ENCODE results near the gene SLC17A2.

SLC17A2 gene

DNA sequence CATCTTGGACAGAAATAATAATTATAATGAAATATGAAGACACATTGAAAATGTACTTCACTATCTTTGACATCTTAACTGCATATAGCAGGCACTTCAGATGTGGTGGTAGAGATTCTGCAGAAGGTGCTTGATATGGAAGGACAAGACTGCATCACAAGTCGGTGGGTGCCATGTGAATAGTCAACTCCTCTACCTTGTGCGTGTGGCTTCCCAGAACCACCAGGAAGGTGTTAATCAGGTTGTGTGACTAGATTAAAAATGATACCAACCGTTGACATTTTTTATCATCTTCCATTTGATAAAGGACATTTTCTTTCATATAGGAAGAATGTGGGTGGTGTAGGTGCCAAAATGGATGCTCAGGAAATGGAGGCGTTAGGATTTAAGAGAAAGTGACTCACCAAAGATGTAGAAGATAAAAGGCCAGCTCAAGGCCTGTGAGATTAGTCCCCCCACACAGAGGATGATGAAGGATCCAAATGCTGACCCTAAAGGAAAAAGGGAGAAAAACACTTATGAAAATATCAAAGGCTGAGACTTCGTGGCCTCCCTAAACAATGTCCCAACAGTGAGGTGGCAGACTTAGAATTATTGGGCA, 12.3 kb downstream of the SLC17A2 start:
- no peak for DNase-seq

DNA sequence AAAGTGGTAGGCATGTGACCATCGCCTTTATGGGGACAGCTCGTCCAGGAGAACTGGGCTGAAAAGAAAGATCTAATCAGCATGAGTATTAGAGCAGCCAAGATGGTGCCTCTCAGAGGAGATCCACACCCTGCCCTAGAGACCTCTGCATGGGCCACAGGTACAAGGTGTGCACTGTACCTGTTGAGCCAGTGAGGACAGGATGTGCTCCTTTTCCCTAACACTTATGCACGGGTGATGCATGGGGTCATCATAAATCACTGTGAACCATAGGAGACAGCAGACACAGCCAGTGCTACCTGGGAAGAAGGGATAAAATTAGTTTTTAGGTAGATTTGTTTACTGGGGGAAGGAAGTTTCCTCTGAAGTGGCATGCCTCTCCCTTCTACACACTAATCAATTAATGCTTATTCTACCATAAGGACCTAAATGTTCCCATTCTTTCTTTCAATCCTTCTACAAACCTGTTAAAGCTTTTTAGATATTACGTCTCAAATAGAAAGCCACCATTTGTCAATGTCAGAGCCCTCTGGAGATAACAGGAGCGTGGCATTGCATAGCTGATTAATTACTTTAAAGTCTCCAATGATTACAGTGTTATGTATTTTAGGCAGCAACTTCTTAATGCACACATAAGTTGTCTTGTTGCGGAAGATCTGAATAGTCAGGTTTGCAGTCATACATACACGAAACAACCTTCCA, 13.6 kb downstream of the SLC17A2 start:
- no peak for DNase-seq

DNA sequence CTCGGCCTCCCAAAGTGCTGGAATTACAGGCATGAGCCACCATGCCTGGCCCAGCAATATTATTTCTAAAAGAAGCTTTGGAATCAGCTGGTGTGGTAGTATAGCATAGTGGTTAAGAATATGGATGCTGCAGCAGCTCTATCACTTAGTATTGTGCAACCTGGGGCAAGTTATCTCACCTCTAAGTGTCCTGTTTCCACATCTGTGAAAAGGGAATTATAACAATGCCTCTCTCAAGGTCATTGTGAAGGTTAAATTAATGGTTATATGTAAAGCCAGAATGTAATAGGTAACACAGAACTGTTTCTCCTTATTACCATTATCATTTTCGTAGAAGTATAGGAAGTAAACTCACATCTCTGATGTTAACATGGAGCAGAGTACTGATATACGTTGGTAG, 14.2 kb downstream of the SLC17A2 start:
- DNase-seq = no peak

DNA sequence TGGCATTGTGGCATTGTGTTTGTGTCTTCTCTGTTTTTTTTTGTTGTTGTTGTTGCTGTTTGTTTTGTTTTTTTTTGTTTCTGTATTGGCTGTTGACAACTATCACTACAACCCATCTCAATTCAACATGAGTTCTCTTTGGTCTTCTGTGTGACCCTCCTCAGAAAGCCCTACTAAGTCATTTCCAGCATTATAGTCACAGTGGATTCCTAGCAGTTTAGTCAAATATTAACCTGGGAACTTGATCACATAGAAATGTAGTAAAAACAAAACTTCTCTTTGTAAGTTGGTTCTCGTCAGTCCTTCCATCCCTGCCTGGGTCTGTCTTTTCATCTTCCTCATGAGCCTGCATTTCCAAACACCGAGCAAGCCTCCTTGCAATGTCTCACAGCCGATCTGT, 16.8 kb downstream of the SLC17A2 start:
- no peak for DNase-seq

DNA sequence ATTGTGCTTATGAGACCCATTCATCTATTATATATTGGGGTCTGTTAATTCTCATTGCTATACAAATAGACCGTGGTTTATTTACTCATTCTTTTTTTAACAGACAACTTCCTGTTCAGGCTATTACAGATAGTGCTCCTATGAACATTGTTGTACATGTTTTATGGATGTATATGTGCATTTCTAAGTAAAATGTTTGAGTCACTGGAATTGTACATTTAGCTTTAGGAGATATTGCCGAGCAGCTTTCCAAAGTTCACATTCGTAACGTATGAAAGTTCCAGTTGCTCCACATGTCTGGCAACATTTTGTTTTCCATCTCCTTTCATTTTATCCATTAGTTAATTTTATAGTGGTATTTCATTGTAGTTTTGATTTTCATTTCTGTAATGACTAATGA, 19.1 kb downstream of the SLC17A2 start:
- DNase-seq = no peak

DNA sequence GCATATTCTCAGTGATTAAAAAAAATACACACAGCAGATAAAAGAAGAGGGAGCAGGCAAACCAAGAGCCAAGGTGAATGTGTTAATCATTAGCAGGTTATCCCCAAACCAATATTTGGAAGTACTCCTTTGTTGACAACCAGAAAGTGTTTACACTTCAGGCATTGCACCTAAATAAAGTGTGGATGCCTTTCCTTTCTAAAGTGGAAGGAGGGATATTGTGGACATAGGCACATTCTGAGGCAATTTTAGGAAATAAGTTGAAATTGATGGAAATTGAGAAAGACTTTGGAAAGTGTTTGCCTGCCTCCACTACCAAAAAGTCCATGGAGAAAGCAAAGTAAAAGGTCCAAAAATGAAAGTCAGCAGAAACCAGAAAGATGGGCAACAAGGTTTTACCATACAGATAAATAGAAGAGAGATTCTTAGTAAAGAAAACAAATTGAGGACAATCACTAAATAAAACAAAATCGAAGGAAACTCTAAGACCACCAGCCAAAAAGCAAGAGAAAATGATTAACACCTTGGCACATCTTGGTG, 22.9 kb downstream of the SLC17A2 start:
- no peak for DNase-seq

DNA sequence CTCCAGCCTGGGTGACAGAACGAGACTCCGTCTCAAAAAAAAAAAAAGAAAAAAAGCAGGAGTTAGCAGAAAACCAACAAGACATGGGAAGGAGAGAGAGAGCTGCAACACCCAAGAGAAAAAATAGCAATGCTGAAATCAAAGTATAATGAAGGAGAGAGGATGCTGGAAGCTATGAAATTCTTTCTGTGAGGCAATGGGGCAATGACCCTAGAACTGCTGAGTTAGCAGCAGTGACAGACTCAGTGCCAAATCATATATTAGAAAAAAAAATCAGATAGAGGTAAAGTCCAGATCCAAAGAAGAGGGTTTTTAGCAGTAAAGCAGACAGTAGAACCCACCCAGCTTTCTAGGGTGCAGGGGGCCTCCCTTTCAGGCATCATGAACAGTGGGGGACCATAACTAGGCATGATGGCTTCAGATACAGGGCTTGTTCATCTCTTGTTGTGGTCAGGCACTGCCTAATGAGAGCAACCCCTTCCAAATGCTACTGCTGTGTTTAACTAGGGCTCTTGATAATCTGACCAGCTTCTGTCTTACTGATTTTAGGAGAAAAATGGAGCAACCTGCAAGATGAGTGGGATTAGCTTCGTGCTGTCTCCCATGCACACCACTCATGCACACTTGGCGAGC, 26.9 kb downstream of the SLC17A2 start:
- DNase-seq = no peak

DNA sequence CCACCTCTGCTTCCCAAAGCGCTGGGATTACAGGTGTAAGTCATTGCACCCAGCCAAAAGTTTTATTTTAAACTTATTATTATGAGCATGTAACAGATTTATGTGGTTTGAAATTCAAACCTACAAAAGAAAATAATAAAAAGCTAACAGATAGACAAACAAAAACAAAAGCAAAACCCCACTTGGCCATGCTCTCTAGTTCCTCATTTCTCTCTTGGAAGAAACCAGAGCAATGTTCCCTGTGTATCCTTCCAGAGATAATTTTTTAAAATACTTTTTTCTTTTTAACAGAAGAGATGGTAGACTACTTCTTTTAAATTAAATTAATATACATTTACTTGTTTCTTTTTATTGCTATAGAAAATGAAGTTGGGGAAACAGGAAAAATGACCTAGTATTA, 28.4 kb downstream of the SLC17A2 start:
- DNase-seq = no peak

DNA sequence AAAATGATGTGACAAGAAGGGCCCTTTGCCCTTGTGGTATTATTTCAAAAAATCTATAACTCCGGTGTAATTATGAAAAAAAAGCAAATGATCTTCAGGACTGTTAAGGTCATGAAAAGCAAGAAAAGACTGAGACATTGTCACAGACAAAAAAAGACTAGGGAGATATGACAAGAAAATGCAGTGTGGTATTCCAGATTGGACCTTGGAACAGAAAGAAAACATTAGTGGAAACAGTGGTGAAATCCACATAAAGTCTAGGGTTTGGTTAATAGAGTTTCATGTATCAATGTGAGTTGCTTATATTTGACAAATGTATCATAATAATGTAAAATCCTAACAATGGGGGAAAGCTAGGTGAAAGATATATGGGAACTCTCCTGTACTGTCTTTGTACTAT, 29.6 kb downstream of the SLC17A2 start:
- DNase-seq = no peak

DNA sequence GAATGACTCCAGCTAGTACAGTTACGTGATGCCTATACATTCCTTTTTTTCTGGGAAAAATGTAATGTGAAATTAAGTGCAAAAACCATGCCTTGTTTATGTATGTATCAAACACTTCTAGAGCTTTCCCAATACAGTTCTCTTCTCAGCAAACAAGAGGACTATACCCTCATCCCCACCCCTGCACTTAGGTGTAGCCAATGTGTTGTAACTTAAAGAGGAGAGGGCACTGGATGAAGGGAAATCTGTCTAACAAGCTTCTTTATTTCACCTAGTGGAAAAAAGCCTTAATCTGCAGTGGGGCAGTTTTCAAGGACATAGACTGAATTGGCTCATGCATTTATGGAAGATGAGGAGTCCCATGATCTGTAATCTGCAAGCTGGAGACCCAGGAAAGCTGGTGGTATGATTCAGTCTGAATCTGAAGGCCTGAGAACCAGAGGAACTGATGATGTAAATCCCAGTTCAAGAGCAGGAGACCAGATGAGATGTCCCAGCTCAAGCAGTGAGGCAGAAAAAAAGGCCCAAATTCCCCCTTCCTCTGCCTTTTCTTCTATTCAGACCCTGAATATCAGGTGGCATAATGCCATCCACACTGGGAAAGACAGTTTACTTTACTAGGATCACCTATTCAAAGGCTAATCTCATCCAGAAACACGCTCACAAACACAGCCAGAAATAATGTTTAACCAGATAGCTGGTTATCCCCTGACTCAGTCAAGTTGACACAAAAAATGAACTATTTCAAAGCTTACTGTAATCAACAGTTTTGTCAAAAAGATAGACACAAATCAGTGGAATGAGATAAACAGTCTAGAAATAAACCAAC, 30.7 kb downstream of the SLC17A2 start:
- no peak for DNase-seq

DNA sequence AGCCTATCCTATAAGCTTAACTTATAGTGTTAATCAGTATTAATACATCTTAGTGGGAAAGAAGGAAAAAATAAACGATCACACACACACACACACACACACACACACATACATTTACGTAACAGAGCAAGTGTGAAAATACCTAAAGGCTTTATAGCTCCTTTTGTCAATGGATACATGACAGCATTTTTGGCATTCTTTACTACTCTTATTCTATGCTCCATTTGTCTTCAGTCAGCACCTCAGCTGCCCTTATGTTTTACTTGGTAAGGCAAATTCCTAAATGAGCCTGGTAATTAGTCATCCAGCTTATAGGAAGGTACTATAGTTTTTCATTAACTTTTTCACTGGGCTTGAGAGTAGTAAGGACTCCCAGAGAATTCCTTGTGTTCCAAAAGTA, 31.4 kb downstream of the SLC17A2 start:
- no peak for DNase-seq

DNA sequence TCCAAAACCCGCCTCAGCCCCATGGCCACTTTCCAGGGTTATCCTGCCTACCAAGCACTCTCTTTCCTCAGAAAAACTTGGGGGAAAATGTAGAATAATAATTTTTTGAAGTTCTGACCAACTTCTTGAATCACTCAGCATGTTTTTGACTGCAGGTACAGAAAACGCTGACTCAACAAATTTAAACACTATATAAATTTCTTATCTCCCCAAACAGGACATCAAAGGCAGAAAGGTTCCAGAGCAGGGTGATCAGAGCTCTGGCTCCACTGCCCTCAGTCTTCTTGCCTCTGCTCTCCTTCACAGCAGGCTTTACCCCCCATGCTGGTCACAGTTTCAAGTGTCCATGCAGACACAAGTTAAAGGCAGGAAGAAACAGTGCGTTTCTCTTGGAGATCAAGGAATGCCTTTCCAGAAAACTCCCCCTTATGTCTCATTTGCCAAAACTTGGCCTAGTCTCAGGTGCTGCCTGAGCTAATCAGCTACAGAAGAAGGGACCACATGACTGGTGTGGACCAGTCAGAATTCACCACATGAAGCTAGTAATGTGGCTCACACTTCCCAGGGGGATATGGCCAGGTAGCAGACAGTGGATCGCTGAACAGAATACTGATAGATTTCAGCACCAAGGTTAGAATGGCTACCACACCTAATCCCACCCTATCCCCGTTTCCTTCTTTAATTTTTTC, 32.1 kb downstream of the SLC17A2 start:
- DNase-seq = no peak

DNA sequence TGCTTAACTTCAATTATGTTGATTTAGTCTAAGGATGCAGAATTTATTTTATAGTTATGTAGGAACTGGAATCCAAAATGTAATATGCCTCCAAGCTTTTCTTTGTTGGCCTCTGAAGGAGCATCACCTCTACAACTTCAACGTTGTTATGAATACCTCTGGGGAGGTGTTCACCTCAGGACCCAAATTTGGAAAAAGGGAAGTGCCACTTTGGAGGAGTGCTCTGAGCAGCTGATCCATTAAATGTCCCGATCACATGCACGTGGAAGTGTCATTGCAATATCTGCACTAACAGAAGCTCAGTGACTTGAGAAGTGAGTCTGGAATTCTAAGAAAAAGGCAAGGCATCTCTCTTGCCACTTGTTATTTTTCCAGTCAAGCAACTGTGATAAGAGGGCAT, 34.2 kb downstream of the SLC17A2 start:
- DNase-seq = no peak

DNA sequence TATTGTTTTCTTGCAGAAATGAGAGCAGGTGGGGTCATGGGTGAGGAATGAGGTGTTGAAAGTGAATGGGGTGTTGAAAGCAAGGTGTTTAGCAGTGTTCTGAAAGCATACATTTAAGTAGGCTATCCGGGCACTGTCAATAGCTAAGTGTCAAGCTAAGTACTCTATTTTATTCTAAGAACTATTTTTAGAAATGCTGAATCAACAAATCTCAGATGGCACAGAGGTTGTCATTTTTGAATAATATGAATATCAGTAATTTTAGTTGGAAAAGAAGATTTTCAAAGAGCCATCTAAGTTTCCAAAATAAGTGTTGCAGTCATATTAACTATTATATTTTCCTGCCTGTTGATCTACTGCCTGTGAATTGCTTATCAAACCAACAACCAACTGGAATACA, 34.7 kb downstream of the SLC17A2 start:
- DNase-seq = no peak

DNA sequence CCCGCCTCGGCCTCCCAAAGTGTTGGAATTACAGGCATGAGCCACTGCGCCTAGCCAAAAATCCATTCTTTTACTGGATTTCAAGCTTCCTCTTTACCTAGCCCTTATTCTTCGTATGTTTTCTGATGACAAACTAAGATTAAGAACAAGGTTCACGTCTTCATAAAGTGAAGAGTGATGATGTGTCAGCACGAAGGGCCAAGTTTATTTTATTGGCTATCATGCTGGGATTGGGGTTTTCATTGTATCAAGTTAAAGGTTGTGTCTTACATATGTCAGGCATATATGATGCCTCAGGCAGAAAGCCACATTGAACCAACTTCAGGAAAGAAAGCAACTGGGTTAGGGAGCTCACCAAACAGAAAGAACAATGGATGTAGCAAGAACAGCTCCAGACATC, 36.7 kb downstream of the SLC17A2 start:
- DNase-seq = no peak

DNA sequence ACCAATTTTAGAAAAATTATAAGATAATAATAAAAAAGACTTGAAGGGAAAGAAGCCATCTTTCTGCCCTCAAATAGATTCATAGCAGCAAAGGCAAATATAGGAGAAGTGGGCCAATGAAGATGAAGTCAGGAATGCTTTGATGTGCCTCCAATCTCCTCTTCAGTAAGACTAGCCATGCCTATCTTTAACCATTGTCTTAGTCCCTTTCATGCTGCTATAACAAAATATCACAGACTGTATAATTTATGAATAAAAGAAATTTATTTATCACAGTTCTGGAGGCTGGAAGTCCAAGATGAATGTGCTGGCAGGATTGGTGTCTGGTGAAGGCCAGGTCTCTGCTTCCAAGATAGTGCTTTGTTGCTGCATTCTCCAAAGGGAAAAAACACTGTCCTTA, 37.6 kb downstream of the SLC17A2 start:
- no peak for DNase-seq

DNA sequence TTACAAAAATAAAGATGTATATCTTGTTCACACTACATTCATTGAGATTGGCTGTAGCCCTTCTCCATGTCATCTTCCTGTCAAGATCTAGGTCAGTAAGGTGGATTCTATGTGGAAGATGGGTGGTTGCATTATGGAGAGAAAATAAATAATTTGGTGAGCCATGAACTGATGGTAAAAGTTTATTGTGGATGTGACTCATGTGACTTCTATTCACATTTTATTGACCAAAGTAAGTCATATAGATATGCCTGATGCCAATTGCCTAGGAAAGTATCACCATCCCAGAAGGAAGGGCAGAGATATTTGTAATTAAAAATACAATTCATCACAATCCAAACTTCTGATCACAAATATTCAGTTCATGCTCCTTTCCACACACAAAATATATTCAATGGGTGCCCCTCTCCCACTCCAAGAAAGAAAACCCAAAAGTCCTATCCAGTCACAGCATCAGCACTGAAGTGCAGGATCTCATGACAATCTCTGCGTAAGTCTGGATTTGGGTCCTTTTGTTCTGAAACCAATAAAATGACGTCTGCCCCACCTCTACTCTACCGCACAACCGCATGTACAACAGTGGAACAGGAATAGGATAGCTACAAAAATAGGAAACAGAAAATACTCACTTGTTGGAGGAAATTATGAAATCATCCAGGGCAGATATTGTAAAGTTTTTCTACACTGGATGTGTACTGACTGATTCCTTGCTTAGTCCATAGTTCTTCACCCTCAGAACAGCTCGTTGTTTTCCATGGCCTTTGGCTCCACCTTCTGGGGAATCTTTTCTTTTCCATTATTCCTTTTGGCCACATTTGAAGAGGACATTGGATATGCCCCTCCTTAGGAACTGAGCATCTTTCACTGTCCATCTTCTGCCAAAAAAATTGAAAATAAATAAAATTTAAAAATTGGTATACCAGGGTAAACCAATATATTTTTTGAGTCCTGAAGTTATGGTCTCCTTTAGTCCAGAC, 40.3 kb downstream of the SLC17A2 start:
- peak; percentile 32 for DNase-seq

DNA sequence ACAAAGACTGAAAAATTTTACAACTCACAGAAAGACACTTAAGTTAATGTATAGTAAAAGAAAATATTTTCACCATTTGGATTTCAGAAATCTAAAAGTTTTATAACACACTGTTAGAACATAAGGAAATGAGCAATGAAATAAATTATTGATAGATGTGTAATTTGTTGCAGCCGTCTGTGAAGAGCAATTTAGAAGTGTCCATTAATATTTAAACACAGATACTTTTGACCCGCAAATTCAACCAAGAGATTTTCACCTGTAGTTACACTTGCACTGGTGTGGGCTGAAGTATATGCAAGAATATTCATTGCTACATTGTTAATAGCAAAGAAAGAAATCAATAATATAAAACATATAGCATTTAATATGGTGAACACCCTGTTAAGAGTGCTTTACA, 41.9 kb downstream of the SLC17A2 start:
- DNase-seq = no peak

DNA sequence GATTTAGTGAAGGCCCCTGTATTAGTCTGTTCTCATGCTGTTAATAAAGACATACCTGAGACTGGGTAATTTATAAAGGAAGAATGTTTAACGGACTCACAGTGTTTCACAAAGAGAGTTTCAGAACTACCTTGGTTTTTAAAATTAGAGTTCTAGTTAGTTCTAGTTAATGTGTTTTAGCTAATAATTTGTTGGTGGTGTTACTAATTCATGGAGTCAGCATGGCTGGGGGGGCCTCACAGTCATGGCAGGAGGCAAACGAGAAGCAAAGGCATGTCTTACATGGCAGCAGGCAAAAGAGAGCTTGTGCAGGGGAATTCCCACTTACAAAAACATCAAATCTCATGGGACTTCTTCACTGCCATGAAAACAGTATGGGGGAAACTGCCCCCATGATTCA, 44.4 kb downstream of the SLC17A2 start:
- DNase-seq = no peak

DNA sequence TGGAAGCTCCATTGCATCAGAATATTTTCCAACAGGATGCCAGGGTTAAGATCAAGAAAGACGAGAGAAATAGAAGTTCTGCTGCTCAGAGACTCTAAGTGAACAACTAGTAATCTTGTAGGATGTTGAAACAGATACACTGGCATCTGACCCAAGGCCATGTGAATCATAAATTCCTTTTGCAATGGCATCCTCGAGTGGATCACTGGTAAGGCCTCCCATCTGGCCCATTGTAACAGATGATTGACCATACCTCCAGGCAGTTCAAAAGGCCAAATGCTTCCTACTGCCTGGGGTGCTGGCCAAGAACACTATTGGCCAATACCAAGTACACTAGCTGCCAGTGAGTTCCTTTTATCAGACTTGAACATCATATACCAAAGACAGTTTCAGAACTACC, 46.5 kb downstream of the SLC17A2 start:
- peak; percentile 2 for DNase-seq

DNA sequence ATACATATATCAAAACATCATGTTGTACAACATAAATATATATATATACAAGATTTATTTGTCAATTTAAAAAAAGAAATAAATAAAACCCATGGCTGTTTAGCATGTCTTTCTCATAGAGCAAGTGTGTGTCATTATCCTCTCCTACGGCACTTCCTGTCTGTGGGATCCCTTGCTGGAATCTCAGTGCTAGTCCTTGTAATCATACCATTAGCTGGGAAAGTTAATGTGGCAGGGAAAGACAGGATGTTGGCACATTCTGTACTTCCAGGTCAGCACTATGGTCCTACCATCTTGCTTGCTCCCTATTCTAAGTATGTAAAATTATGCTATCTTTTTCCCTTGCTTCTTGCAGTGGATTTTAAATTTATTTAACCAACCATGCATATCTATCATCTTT, 47.0 kb downstream of the SLC17A2 start:
- no peak for DNase-seq

All from fibroblast of skin of right quadriceps (primary cell).